ENCODE data around the gene CSH1.
"Not testable (repeated sequence)": the region's sequence is repeated elsewhere in the genome, so short reads cannot be mapped to it uniquely, and the experiment has no call there.

CSH1 gene

GRCh38 chr17:63927464-63928171 lies 31.2 kb upstream of the CSH1 start:
- peak; percentile 14 for DNase-seq (ENCODE audit: low spot score)
- no peak for TF ChIP-seq CTCF (IDR thresholded peaks at IDR 0.05; ENCODE audit: extremely low read depth, missing control alignments)

- TF ChIP-seq CTCF (IDR thresholded peaks at IDR 0.05; ENCODE audit: extremely low read depth, missing control alignments) = no peak
- DNase-seq (ENCODE audit: low spot score) = no peak
Measured at GRCh38 chr17:63926164-63926563, 29.8 kb upstream of the CSH1 start.

GRCh38 chr17:63925615-63926014 lies 29.2 kb upstream of the CSH1 start:
- no peak for TF ChIP-seq CTCF (IDR thresholded peaks at IDR 0.05; ENCODE audit: extremely low read depth, missing control alignments)
- DNase-seq (ENCODE audit: low spot score) = peak; percentile 26

- not testable (repeated sequence) for DNase-seq (ENCODE audit: low spot score)
Measured at GRCh38 chr17:63922402-63922801, 26.0 kb upstream of the CSH1 start.

- not testable (repeated sequence) for DNase-seq (ENCODE audit: low spot score)
Measured at GRCh38 chr17:63920779-63921178, 24.4 kb upstream of the CSH1 start.

- DNase-seq (ENCODE audit: low spot score) = not testable (repeated sequence)
Measured at GRCh38 chr17:63920050-63920449, 23.7 kb upstream of the CSH1 start.

- TF ChIP-seq CTCF (IDR thresholded peaks at IDR 0.05; ENCODE audit: extremely low read depth, missing control alignments) = peak; percentile 92
- peak; percentile 79 for DNase-seq (ENCODE audit: low spot score)
Measured at GRCh38 chr17:63919311-63919723, 22.9 kb upstream of the CSH1 start.

GRCh38 chr17:63918789-63919305 lies 22.5 kb upstream of the CSH1 start, which contains the start of gene GH1:
Gene GH1, minus strand, starts transcription at chr17:63918839. Its CDS starts 63 bp downstream, at chr17:63918776.
- DNase-seq (ENCODE audit: low spot score) = not testable (repeated sequence)

GRCh38 chr17:63918305-63918704 lies 21.9 kb upstream of the CSH1 start:
- DNase-seq (ENCODE audit: low spot score) = no peak
- TF ChIP-seq CTCF (IDR thresholded peaks at IDR 0.05; ENCODE audit: extremely low read depth, missing control alignments) = no peak
